Mucosa of rectum (tissue), 2 donors: Measurements from ENCODE around the gene MEPE.
A peak's percentile ranks its signal among the peaks of the same experiment; 100 is the strongest.

ENCODE experiments used
- H3K27ac ChIP-seq, 2 donors: one replicate each; pipeline ENCODE4 v1.7.0; 2013; ENCODE audit warnings: inconsistent platforms in 2 of 2, low read depth in 2 of 2, low read length in 2 of 2
- H3K27me3 ChIP-seq, 2 donors: one replicate each; pipeline ENCODE4 v1.7.0; 2013; ENCODE audit warnings: low read length in 2 of 2; ENCODE audit not compliant: control insufficient read depth in 2 of 2, insufficient read depth in 2 of 2
- H3K36me3 ChIP-seq, 2 donors: one replicate each; pipeline ENCODE4 v1.7.0; 2013; ENCODE audit warnings: low read length in 2 of 2; ENCODE audit not compliant: control insufficient read depth in 2 of 2, insufficient read depth in 2 of 2
- H3K4me1 ChIP-seq, 2 donors: one replicate each; pipeline ENCODE4 v1.7.0; 2013; ENCODE audit warnings: low read length in 2 of 2, mild to moderate bottlenecking in 1 of 2; ENCODE audit not compliant: control insufficient read depth in 2 of 2, insufficient read depth in 2 of 2
- H3K4me3 ChIP-seq, 2 donors: one replicate each; pipeline ENCODE4 v1.7.0; 2013; ENCODE audit warnings: low read length in 2 of 2
- H3K9ac ChIP-seq, 2 donors: one replicate each; pipeline ENCODE4 v1.7.0; 2013; ENCODE audit warnings: low read length in 2 of 2, low read depth in 1 of 2, mild to moderate bottlenecking in 1 of 2
- H3K9me3 ChIP-seq, 2 donors: one replicate each; pipeline ENCODE4 v1.7.0; 2013; ENCODE audit warnings: low read length in 2 of 2; ENCODE audit not compliant: control insufficient read depth in 2 of 2
- donor health status: healthy.
- donor health status: Normal muscosa, but diverticular disease.

The MEPE gene

DNA sequence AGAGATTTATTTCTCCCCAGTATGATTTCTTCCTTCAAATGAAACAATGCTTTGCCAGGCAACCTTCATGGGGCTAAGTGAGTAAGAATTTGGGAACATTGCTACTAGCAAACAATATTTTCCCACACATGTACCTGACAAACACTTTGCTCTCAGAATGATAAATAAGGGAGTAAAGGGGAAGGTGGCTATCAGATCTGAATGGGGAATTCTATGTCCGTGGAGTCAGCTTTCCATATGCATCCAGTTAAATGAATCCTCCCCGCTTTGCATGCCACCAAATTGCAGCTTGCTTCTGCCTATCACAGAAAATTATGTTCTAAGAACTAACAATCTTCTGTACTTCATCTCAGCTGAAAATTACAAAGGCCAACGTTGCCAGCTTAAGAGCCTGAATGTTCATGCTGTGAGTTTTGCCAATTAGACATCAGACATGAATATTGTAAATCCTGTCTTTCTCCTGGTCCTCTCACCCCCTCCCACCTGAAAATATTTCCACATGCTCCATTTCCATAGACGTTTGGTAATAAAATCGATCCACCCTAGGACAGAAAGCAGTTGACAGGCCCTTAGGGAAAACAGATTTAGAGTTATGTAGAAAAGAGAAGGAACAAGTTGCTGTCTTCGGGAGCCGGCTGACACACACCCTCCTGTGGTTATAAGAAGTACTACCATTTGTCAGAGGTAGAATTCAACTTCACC, 6.3 kb downstream of the MEPE start:
- no peak overlapping the region for H3K27ac ChIP-seq
- no peak overlapping the region for H3K9ac ChIP-seq
- peaks cover 5 to 7% of the 10 kb centered on the region in 2 donors for H3K27me3 ChIP-seq

GRCh38 chr4:87839592-87839946, 6.8 kb downstream of the MEPE start:
- no peak overlapping the region for H3K9ac ChIP-seq
- H3K9me3 ChIP-seq = no peaks in the 10 kb centered on the region
- H3K4me3 ChIP-seq = no peak overlapping the region
- no peak overlapping the region for H3K27ac ChIP-seq
- H3K27me3 ChIP-seq = peaks cover 5 to 7% of the 10 kb centered on the region in 2 donors
- H3K4me1 ChIP-seq = no peaks in the 10 kb centered on the region
- no peaks in the 10 kb centered on the region for H3K36me3 ChIP-seq

More for the DNA sequence above, 6.3 kb downstream of the MEPE start:
- Histone ChIP-seq H3K4me1 (no peaks in the 10 kb centered on the region), H3K4me3 (no peak overlapping the region), H3K9me3 (no peaks in the 10 kb centered on the region), H3K36me3 (no peaks in the 10 kb centered on the region)

DNA sequence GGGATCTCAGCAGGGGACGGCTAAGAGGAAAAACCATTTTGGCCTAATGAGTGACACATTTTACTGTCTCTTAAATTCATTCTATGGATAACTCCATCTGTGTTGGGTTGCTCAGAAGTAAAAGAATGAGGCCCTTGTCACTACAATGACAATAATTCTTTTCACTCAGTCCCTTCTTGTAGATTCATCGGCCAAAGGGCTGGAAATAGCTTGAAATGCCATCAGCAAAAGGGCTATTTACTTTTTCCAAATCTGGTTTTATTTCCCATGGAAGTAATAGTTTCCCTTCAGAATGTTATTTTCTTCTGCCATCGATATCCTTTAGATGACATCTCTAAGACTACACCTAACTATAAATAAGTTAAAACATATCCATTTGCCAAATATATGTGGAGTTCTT, 7.4 kb downstream of the MEPE start:
- Histone ChIP-seq H3K4me3 (no peak overlapping the region), H3K27ac (no peak overlapping the region), H3K4me1 (no peaks in the 10 kb centered on the region), H3K9ac (no peak overlapping the region), H3K9me3 (no peaks in the 10 kb centered on the region), H3K36me3 (no peaks in the 10 kb centered on the region), H3K27me3 (peaks cover 5 to 7% of the 10 kb centered on the region in 2 donors)

DNA sequence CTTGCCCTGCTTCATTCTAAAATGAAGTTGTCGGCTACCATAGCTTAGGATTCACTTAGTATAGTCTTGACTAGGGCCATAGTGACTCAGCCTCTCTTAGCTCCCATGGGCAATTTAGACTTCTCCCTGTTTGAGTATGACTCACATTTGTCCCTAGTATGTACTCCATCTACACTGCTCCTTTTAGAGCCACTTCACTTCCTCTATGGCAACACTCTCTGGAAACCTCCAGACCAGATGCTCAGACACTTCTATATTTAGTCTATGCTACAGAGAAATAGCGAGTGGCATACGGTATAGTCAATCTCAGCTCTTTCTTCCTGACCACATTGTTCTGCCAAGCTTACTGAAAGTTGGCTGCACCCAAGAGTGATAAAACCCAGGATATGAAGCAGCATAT, 11.2 kb downstream of the MEPE start:
- H3K9me3 ChIP-seq = no peaks in the 10 kb centered on the region
- no peaks in the 10 kb centered on the region for H3K36me3 ChIP-seq
- H3K27me3 ChIP-seq = peaks cover 5 to 7% of the 10 kb centered on the region in 2 donors
- H3K4me3 ChIP-seq = no peak overlapping the region
- no peak overlapping the region for H3K9ac ChIP-seq
- no peak overlapping the region for H3K27ac ChIP-seq
- no peaks in the 10 kb centered on the region for H3K4me1 ChIP-seq

DNA sequence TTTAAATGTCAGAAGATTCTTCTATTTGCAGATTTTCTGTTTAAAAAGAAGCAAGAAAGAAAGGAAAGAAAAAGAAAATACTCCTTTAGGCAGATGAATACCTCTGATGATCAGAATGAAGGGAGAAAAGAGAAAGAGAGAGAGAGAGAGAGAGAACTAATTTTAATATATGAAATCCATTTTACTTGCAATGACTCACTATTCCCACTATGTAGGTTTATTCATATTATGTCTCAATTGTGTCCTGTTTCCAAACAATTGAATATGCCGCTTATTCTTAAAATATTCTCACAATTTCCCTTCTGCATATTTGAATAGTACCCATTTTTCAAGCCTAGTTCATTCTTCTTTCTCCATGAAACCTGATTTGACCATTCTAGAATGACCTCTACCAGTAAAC, 11.7 kb downstream of the MEPE start:
- H3K4me3 ChIP-seq = no peak overlapping the region
- H3K4me1 ChIP-seq = no peaks in the 10 kb centered on the region
- H3K36me3 ChIP-seq = no peaks in the 10 kb centered on the region
- H3K27ac ChIP-seq = no peak overlapping the region
- no peaks in the 10 kb centered on the region for H3K9me3 ChIP-seq
- no peak overlapping the region for H3K9ac ChIP-seq
- H3K27me3 ChIP-seq = peaks cover 5 to 7% of the 10 kb centered on the region in 2 donors

GRCh38 chr4:87846226-87846625, 13.5 kb downstream of the MEPE start:
- Histone ChIP-seq H3K4me3 (no peak overlapping the region), H3K9me3 (no peaks in the 10 kb centered on the region)

DNA sequence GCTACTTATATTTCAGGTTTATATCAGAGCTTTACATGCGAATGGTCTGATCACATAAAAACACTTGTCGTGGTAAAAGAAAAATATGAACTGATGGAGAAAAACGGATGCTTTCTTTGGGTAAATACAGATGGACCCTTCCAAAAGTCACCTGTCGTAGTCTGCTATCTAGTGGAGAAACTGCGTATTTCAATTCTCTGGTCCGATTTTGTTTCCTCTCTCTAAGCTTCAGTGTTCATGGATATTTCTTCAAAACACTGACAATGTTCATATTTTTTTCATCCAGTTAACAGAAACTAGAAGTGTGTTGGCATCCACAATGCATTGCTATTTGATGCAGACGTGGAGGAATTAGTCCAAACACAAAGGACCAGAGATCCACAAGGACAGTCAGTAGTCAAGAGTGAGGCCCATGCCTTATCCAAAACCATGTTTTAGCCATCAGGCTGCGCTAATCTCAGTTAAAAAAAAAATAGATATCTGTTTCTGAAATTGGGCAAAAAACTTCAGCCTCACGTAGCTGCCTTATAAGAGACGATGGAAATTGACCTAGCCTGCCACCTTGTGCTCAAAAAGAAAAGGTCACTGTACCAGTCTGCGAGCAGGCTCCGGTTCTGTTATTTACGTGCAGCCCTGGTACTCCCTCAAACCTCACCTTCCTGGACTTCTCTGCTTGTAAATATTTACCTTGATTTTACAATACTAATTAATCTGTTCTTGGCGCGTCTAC, 16.0 kb downstream of the MEPE start:
- H3K4me3 ChIP-seq = peak overlapping the region in 1 of 2 donors; percentile 23

More at GRCh38 chr4:87846226-87846625, 13.5 kb downstream of the MEPE start:
- Histone ChIP-seq H3K27me3 (peaks cover 5 to 7% of the 10 kb centered on the region in 2 donors), H3K9ac (no peak overlapping the region), H3K36me3 (no peaks in the 10 kb centered on the region), H3K27ac (no peak overlapping the region), H3K4me1 (no peaks in the 10 kb centered on the region)

DNA sequence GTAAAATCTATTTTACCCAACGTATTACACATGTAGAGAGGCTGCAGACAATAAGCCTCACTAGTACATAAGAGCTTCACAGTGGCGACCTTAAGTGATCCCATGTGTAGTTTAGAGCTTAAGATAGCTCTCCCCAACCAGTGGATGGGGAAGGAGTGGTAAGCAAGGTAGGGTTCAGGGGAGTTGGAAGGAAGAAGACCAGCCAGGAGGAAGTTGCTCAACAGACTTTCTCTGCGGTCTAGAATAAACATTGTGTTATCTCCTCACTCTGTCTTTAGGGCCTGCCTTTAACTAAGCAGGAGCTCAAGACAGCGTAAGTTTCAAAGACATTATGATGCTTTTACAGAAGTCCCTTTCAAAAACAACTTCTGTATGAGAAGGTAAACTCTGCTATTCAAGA, 16.8 kb downstream of the MEPE start:
- no peaks in the 10 kb centered on the region for H3K4me1 ChIP-seq
- H3K27me3 ChIP-seq = no peaks in the 10 kb centered on the region
- H3K36me3 ChIP-seq = no peaks in the 10 kb centered on the region
- H3K9ac ChIP-seq = no peak overlapping the region
- no peak overlapping the region for H3K27ac ChIP-seq
- no peaks in the 10 kb centered on the region for H3K9me3 ChIP-seq
- H3K4me3 ChIP-seq = no peak overlapping the region

More for the DNA sequence above, 16.0 kb downstream of the MEPE start:
- H3K9me3 ChIP-seq = no peaks in the 10 kb centered on the region
- no peaks in the 10 kb centered on the region for H3K4me1 ChIP-seq
- no peaks in the 10 kb centered on the region for H3K36me3 ChIP-seq
- no peak overlapping the region for H3K9ac ChIP-seq
- no peak overlapping the region for H3K27ac ChIP-seq
- H3K27me3 ChIP-seq = peaks cover 0 to 2% of the 10 kb centered on the region in 2 donors

DNA sequence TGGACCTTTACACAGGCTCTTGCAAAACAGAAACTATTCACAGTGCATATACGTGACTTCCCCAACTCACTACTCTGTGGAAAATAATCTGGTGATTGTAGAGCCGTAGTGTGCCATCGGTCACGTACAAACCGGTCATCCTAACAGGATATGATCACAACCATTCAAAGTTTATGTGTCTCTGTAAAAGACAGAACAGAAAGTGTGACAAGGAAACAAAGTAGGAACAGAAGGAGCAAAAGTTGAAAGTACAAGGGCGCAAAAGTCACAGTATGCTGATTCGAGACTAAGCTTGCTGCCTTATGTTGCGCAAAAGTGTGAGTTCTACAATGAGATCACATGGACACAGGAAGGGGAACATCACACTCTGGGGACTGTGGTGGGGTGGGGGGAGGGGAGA, 18.6 kb downstream of the MEPE start:
- no peaks in the 10 kb centered on the region for H3K27me3 ChIP-seq
- no peak overlapping the region for H3K9ac ChIP-seq
- H3K4me3 ChIP-seq = no peak overlapping the region
- H3K9me3 ChIP-seq = no peaks in the 10 kb centered on the region
- no peak overlapping the region for H3K27ac ChIP-seq
- no peaks in the 10 kb centered on the region for H3K36me3 ChIP-seq
- H3K4me1 ChIP-seq = no peaks in the 10 kb centered on the region

DNA sequence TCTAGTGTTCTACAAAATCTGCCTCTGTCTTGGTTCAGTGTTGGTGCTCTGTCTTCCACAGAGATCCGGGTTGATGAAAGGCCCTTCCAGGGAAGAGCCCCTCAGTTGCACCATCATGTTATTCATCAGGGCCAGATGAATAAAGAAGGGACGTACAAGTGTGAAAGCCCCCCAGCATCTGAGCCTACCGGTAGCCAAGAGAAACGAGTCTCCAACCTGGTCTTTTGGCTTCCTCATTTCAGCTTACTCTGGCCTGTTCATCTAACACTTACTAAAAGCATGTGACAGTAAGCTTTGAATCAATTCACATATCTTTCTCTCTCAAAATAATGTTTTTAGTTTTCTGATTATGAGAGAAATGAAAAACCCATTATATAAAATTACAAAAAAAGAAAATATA, 19.2 kb downstream of the MEPE start:
- Histone ChIP-seq H3K4me1 (no peaks in the 10 kb centered on the region), H3K27me3 (no peaks in the 10 kb centered on the region), H3K9me3 (no peaks in the 10 kb centered on the region), H3K4me3 (no peak overlapping the region), H3K36me3 (no peaks in the 10 kb centered on the region), H3K9ac (no peak overlapping the region), H3K27ac (no peak overlapping the region)
